GM12801 (cell line): Measurements from ENCODE around the gene SERPINI1.

ENCODE experiments used
- TF ChIP-seq, protein P1 (sequence below): IDR thresholded peaks from one replicate; pipeline ENCODE4 v1.5.1; 2011; ENCODE audit warnings: control low read depth; ENCODE audit not compliant: insufficient read length; ENCODE audit errors: extremely low read depth

Gene SERPINI1

DNA sequence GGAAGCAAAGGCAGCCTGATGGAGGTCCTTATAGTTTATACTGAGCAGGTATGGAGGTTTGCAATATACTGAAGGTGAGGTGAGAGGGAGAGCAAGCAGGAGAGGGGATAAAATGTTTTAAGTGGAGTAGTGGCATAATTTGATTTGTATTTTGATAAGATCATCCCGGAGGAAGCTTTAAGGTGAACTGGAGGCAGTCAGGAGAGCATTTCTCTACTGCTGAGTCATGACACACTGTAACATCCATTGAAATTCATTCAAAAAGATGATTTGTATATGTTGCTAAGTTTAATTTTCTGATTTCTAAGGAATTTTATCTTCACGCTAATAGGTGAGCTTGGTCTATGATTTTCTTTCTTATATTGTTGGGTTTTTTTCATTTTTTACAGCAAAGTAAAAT is 81.4 kb downstream of the SERPINI1 start:
- TF ChIP-seq, protein P1, sequence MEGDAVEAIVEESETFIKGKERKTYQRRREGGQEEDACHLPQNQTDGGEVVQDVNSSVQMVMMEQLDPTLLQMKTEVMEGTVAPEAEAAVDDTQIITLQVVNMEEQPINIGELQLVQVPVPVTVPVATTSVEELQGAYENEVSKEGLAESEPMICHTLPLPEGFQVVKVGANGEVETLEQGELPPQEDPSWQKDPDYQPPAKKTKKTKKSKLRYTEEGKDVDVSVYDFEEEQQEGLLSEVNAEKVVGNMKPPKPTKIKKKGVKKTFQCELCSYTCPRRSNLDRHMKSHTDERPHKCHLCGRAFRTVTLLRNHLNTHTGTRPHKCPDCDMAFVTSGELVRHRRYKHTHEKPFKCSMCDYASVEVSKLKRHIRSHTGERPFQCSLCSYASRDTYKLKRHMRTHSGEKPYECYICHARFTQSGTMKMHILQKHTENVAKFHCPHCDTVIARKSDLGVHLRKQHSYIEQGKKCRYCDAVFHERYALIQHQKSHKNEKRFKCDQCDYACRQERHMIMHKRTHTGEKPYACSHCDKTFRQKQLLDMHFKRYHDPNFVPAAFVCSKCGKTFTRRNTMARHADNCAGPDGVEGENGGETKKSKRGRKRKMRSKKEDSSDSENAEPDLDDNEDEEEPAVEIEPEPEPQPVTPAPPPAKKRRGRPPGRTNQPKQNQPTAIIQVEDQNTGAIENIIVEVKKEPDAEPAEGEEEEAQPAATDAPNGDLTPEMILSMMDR = no peak

DNA sequence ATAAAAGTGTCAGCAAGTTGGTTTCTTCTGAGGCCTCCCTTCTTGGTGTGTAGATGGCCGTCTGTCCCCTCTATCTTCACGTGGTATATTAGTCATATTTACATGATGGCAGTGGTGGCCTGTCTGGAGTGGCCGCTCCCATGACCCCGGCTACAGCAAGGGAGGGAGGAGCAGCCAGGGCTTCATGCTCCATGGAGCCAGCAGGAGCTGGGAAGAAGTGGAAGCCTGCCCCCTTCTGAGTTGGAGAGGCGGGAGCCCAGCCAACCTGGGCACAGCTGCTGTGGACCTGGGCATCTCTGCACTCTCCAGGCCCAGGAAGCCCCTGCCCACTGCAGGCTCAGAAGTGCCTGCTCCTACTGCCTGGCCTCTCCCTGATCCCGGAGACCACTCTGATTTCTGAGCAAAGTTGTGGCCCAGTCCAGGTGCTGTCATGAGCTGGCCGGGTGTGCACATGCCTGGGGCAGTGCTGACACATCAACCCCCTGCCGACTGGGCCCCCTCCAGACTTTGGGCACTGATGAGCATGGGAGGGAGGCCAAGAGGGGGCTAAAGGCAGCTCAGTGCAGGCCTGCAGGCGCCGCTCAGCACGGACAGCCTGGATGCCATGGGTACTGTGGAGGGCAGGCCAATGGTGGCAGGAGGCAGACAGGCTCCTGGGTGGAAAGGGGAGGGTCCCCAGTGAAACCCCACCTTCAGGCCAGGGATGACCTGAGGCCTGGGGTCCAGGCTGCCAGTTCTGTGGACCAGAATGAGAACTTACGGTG is 84.8 kb downstream of the SERPINI1 start:
- TF ChIP-seq, protein P1 = no peak

DNA sequence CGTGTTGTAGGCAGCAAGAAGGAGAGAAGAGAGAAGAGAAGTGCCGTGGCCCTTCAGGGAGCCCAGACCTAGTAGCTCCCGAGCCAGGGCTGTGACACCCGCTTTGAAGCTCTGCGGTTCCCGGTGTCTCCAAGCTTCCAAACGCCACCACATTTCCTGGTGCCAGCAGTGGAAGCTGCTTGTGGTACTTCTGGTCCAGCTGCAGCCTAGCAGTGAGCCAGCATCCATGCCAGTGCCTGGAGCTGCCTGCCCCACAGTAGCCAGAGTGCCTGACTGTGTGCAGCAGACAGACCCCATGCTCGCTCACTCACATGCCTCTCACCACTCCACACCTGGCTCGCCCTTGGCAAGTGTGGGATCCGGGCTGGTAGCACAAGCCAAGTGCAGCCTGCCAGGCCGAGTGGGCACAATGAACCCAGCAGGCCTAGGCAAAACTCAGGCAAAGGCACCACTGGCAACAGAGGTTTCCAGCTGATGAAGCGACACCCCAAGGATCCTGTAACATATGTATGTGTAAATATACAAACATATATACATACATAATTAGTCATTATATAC is 85.8 kb downstream of the SERPINI1 start:
- TF ChIP-seq, protein P1 = no peak

DNA sequence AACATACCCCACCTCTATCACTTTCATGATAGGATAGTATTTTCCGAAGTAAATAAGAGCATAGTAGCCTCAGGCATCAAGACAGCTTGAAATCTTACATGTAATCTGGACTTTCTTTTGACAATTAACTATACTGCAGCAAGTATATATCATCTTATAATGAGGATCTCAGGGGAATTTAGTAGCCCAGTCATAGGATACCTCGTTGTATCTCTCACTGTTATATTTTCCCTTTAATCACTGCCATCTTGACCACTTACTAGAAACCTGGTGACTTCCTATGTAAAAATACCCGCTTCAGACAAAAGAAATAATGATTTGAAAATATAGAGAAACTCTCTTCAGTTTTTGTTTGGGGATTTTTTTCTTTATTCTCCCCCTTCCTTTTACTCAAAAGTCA is 88.2 kb downstream of the SERPINI1 start:
- TF ChIP-seq, protein P1 = no peak

DNA sequence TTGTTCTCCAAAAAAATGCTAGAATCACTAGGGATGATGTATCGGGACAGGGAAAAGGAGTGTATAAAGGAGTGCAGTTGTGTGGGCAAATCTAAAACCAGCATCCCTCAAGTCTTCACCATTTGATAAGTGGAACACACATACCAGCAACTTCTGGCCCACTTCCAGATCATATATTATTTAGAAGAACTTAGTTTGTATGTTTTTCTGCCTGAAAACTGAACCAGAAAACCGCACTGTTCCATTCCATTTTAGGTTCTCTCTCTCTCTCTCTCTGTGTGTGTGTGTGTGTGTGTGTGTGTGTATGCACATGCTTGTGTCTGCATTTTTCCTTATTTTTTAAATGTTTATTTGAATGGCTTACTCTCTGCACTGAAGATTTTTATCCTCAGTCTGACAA is 93.5 kb downstream of the SERPINI1 start:
- TF ChIP-seq, protein P1 = no peak

DNA sequence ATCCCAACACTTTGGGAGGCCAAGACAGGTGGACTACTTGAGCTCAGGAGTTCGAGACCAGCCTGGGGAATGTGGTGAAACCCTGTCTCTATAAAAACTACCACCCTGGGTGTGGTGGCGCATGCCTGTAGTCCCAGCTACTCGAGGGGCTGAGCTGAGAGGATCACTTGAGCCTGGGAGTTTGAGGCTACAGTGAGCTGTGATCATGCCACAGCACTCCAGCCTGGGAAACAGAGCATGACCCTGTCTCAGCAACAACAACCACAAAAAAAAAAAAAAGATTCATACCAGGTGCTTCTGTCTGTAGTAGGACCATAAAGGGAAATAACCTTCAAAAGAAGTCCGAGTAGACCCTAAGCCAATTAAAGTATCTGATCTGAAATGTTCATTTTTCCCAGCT is 94.5 kb downstream of the SERPINI1 start:
- TF ChIP-seq, protein P1 = no peak

DNA sequence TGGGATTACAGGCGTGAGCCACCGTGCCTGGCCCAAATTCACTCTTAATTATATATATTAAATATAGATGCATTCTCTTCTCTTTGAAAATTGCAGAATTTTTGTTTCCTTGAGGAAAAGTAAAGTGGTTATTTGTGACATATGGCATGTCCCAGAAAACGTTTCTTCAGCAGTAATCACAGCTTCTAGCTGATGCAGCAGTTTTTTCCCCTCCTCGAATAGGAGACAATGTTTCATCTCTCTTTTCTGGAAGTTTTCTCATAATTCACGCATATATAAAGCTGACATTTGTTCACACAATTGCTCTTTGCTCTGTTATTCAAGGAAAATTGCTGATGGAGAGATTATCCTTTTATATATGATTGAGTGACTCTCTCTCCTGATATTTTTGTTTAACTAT is 99.8 kb downstream of the SERPINI1 start:
- TF ChIP-seq, protein P1 = no peak
